ENCODE data around the gene DAPK1.

DNA sequence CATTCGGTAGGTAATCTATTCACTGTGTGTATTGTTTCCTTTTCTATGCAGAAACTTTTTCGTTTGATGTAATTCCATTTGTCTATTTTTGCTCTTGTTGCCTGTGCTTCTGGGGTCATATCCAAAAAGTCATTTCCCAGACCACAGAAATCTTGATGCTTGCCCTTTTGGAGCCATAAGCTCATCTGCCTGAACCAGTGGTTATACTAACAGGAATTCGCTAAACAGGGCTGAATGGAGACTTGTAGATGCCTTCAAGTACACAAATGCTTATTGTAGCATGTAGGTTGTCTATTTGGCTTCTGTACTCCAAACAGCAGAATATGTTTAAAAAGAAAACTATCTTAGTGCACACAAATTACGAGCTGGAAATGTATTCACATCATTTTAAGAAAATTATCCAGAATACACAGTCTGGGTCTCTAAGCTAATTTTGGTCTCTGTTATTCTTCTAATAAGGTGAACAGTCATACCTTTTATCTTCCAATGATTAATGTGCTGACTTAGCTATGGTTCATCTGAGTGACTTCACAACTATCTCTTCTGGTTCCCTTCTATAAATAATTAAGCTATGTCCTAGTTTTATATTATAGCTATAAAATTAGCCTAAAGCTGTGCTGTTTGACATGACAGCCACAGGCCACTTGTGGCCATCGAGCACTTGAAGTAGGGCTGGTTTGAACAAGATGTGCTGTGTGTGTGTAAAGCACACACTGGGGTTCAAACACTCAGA lies 87.6 kb downstream of the DAPK1 start:
- TF ChIP-seq, protein P1, sequence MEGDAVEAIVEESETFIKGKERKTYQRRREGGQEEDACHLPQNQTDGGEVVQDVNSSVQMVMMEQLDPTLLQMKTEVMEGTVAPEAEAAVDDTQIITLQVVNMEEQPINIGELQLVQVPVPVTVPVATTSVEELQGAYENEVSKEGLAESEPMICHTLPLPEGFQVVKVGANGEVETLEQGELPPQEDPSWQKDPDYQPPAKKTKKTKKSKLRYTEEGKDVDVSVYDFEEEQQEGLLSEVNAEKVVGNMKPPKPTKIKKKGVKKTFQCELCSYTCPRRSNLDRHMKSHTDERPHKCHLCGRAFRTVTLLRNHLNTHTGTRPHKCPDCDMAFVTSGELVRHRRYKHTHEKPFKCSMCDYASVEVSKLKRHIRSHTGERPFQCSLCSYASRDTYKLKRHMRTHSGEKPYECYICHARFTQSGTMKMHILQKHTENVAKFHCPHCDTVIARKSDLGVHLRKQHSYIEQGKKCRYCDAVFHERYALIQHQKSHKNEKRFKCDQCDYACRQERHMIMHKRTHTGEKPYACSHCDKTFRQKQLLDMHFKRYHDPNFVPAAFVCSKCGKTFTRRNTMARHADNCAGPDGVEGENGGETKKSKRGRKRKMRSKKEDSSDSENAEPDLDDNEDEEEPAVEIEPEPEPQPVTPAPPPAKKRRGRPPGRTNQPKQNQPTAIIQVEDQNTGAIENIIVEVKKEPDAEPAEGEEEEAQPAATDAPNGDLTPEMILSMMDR (IDR thresholded peaks at IDR 0.05; ENCODE audit: poor library complexity) = no peak
- no peak for TF ChIP-seq EZH2 (IDR thresholded peaks at IDR 0.05; ENCODE audit: borderline replicate concordance)
- no peak for TF ChIP-seq EZH2phosphoT487 (IDR thresholded peaks at IDR 0.05; ENCODE audit: low read depth, severe bottlenecking, unreplicated experiment)
